H1 (cell line): Measurements from ENCODE around the gene UBE2I. TPM values are rescaled to one million over a fixed set of nuclear protein-coding genes. Genes with fewer than 3 reads are reported as not detected.

Experiments
- POLR2A ChIP-seq, 2 experiments: IDR thresholded peaks; 1 replicate in 1 of 2; 2 replicates in 1 of 2; pipeline ENCODE4 v1.6.1; 2011; ENCODE audit warnings: low read depth in 2 of 2, low read length in 2 of 2, mild to moderate bottlenecking in 2 of 2; ENCODE audit errors: control extremely low read depth in 1 of 2
- SP2 ChIP-seq: IDR thresholded peaks from 2 replicates; pipeline ENCODE4 v1.6.1; 2012; ENCODE audit warnings: mild to moderate bottlenecking, low read length, inconsistent platforms
- SUZ12 ChIP-seq: fragments of 200-600 bp; sonication (generic); IDR thresholded peaks from 2 replicates; pipeline ENCODE4 v1.6.1; 2012; ENCODE audit warnings: mild to moderate bottlenecking, inconsistent platforms, low read length, moderate library complexity, mixed read lengths
- ZNF274 ChIP-seq: IDR thresholded peaks from 2 replicates; pipeline ENCODE4 v1.7.0; 2012; ENCODE audit warnings: low read length, borderline replicate concordance; ENCODE audit errors: extremely low read depth
- polyA plus RNA-seq, 7 experiments: library from polyadenylated mRNA; depleted of rRNA in 3 of 7; stranded (reverse) in 5 of 7; unstranded in 2 of 7; fragments of >200 nt in 5 of 7; fragments of 200-250 nt in 2 of 7; gene quantifications; 1 replicate in 5 of 7; 2 replicates in 1 of 7; 4 replicates in 1 of 7; pipeline versions ENCODE4 v1.2.1 to v1.2.3, GENCODE V29; 2011 to 2013; ENCODE audit warnings: missing spikeins in 2 of 7, mixed read lengths in 2 of 7
- total RNA-seq: library from RNA; stranded (reverse); fragmentation: NEBNext Ultra II Directional; extraction: Animal tissue kit (Norgen Biotek cat#: 25700); gene quantifications from 2 replicates; pipeline ENCODE4 v1.2.1, GENCODE V29; 2021

UBE2I gene
- total and polyA plus RNA-seq, 2 of the 8 experiments (the other 6 are each of a cell fraction or from before 2014, with no cell fraction given): 148 to 268 TPM

- TF ChIP-seq ZNF274: no peak
- TF ChIP-seq SP2: no peak
- no peak for TF ChIP-seq SUZ12
- no peak for TF ChIP-seq POLR2A (IDR thresholded peaks at IDR 0.05; ENCODE audit: control extremely low read depth in 1 of 2, low read depth in 2 of 2, low read length in 2 of 2)
These were observed 26.6 kb downstream of the UBE2I start (continued) for GRCh38 chr16:1335996-1336395.
